Daoy (cell line): ENCODE measurements around the gene TAPBP. TPM values are rescaled to one million over a fixed set of nuclear protein-coding genes. Genes with fewer than 3 reads are reported as not detected.
"Not testable (repeated sequence)": the region's sequence is repeated elsewhere in the genome, so short reads cannot be mapped to it uniquely, and the experiment has no call there.

Experiments
- DNase-seq: peaks from one replicate; pipeline ENCODE4 v3.0.0-alpha.2; 2015; ENCODE audit warnings: low read depth
- total RNA-seq: library from RNA; depleted of rRNA; stranded (reverse); fragments of >200 nt; shearing (Covaris generic); gene quantifications from 2 replicates; pipeline ENCODE4 v1.2.3, GENCODE V29; 2014

Gene TAPBP
- total RNA-seq, 1 experiment from 2014 or later: 63.6 TPM

- DNase-seq: no peak
Measured at GRCh38 chr6:33296797-33297405, 17.0 kb downstream of the TAPBP start.

- DNase-seq: no peak
Measured at GRCh38 chr6:33295621-33296369, 18.1 kb downstream of the TAPBP start.

GRCh38 chr6:33294086-33294823 lies 19.6 kb downstream of the TAPBP start:
- no peak for DNase-seq

- DNase-seq: no peak
Measured at GRCh38 chr6:33292996-33293682, 20.7 kb downstream of the TAPBP start.

- DNase-seq: no peak
Measured at GRCh38 chr6:33290459-33290858, 23.4 kb downstream of the TAPBP start.

- DNase-seq: no peak
Measured at GRCh38 chr6:33289784-33290315, 24.0 kb downstream of the TAPBP start.

GRCh38 chr6:33288921-33289783 lies 24.7 kb downstream of the TAPBP start, which contains the start of the genes PFDN6 and WDR46:
TSS of gene PFDN6 (plus strand) at chr6:33289601. CDS start at chr6:33289857, 256 bp downstream.
TSS of gene WDR46 (minus strand) at chr6:33289239. CDS start at chr6:33289170, 69 bp downstream.
- DNase-seq: peak; percentile 92

- DNase-seq: no peak
Measured at GRCh38 chr6:33288141-33288920, 25.5 kb downstream of the TAPBP start.

GRCh38 chr6:33286946-33287914 lies 26.6 kb downstream of the TAPBP start:
- DNase-seq: no peak

- not testable (repeated sequence) for DNase-seq
Measured at GRCh38 chr6:33285214-33285613, 28.7 kb downstream of the TAPBP start.

- no peak for DNase-seq
Measured at GRCh38 chr6:33280539-33280938, 33.3 kb downstream of the TAPBP start.

GRCh38 chr6:33279971-33280511 lies 33.8 kb downstream of the TAPBP start:
- peak; percentile 76 for DNase-seq

GRCh38 chr6:33279257-33279695 lies 34.6 kb downstream of the TAPBP start:
- DNase-seq: no peak

- no peak for DNase-seq
Measured at GRCh38 chr6:33278810-33279209, 35.1 kb downstream of the TAPBP start.

GRCh38 chr6:33278392-33278741 lies 35.5 kb downstream of the TAPBP start:
- no peak for DNase-seq

- DNase-seq: peak; percentile 50
Measured at GRCh38 chr6:33277663-33278391, 36.1 kb downstream of the TAPBP start.

GRCh38 chr6:33276864-33277662 lies 36.8 kb downstream of the TAPBP start, which contains the start of gene B3GALT4:
TSS of gene B3GALT4 (plus strand) at chr6:33277123. CDS start at chr6:33277420, 297 bp downstream.
- peak; percentile 93 for DNase-seq
